HCT116 (cell line): ENCODE data around the gene RAI14. TPM values are rescaled to one million over a fixed set of nuclear protein-coding genes. Genes with fewer than 3 reads are reported as not detected.
"Not testable (repeated sequence)": the region's sequence is repeated elsewhere in the genome, so short reads cannot be mapped to it uniquely, and the experiment has no call there.

Source experiments
- ATAC-seq: fragments of 200-7000 bp; cut with Tn5 transposase; 2 replicates; pipeline ENCODE4 v1.9.1; 2020; ENCODE audit warnings: mild to moderate bottlenecking, moderate library complexity
- BruUV-seq: library from RNA; stranded (reverse); fragments of 400-500 nt; replicated peaks from 2 replicates; lab custom pipeline; 2021; lab: Mats Ljungman, UMichigan
- CTCF ChIA-PET: fragments of 300-600 bp; sonication (Branson Sonifier 250); formaldehyde crosslinking; loops from one replicate; lab custom pipeline; 2021; ENCODE audit warnings: antibody characterized with exemption; lab: Charles Lee
- POLR2A ChIA-PET: fragments of 300-600, 350-600 bp; sonication (Branson Sonifier 250); formaldehyde crosslinking; loops from one replicate; lab custom pipeline; 2021; ENCODE audit warnings: antibody characterized with exemption; lab: Charles Lee
- RAD21 ChIA-PET, 2 experiments: fragments of 300-600 bp; sonication (Branson Sonifier 250); formaldehyde crosslinking; loops; one replicate each; lab custom pipeline; 2023; ENCODE audit warnings: low total read pairs in 2 of 2; ENCODE audit not compliant: uncharacterized antibody in 2 of 2, unreplicated experiment in 2 of 2, low non-redundant PET in 1 of 2; lab: Charles Lee
- DNase-seq: peaks from one replicate; pipeline ENCODE4 v3.0.0-alpha.2; 2010; ENCODE audit warnings: low read depth, low spot score
- H2AFZ ChIP-seq: fragments of 200-600 bp; shearing (Covaris generic), sonication (generic); 2 replicates; pipeline ENCODE4 v1.6.1; 2017; ENCODE audit warnings: low read depth, mixed run types, mixed read lengths, antibody characterized with exemption, low read length; ENCODE audit not compliant: poor library complexity, severe bottlenecking
- H3K27ac ChIP-seq: 2 replicates; pipeline ENCODE4 v1.5.1; 2012; ENCODE audit warnings: low read depth, low read length
- H3K27me3 ChIP-seq: fragments of 200-600 bp; sonication (generic); 2 replicates; pipeline ENCODE4 v1.6.1; 2016; ENCODE audit warnings: mixed run types, low read length, mixed read lengths; ENCODE audit not compliant: insufficient read depth
- H3K36me3 ChIP-seq, 2 experiments: fragments of 200-500 bp in 1 of 2; fragments of 200-600 bp in 1 of 2; sonication (Bioruptor generic) in 1 of 2; sonication (generic) in 1 of 2; 2 replicates each; pipeline versions ENCODE4 v1.5.1 to v1.6.1; 2014 to 2016; ENCODE audit warnings: low read length in 2 of 2, inconsistent platforms in 1 of 2, mixed read lengths in 1 of 2, mixed run types in 1 of 2; ENCODE audit not compliant: insufficient read depth in 2 of 2, control insufficient read depth in 1 of 2
- H3K4me1 ChIP-seq, 2 experiments: fragments of 200-600 bp in 1 of 2; sonication (generic) in 1 of 2; 2 replicates each; pipeline versions ENCODE4 v1.5.1 to v1.6.1; 2012 to 2017; ENCODE audit warnings: low read length in 2 of 2, inconsistent platforms in 1 of 2, mild to moderate bottlenecking in 1 of 2, mixed read lengths in 1 of 2, mixed run types in 1 of 2, moderate library complexity in 1 of 2; ENCODE audit not compliant: insufficient read depth in 2 of 2, control insufficient read depth in 1 of 2
- H3K4me2 ChIP-seq: fragments of 200-600 bp; sonication (generic); 2 replicates; pipeline ENCODE4 v1.6.1; 2017; ENCODE audit warnings: mixed run types, low read length, mixed read lengths
- H3K4me3 ChIP-seq, 2 experiments: fragments of 200-600 bp in 1 of 2; sonication (generic) in 1 of 2; replicated peaks in 1 of 2; 2 replicates each; pipeline ENCODE4 v1.5.1; 2011 to 2016; ENCODE audit warnings: low read length in 2 of 2, control low read depth in 1 of 2, low read depth in 1 of 2, mild to moderate bottlenecking in 1 of 2, mixed read lengths in 1 of 2, mixed run types in 1 of 2
- H3K79me2 ChIP-seq: fragments of 200-600 bp; sonication (generic); 2 replicates; pipeline ENCODE4 v1.6.1; 2017; ENCODE audit warnings: mild to moderate bottlenecking, mixed run types, low read length, moderate library complexity, mixed read lengths; ENCODE audit not compliant: insufficient read depth
- H3K9ac ChIP-seq: fragments of 200-600 bp; sonication (generic); 2 replicates; pipeline ENCODE4 v1.6.1; 2016; ENCODE audit warnings: low read length, mixed read lengths
- H3K9me2 ChIP-seq: fragments of 200-600 bp; sonication (generic), shearing (Covaris generic); 2 replicates; pipeline ENCODE4 v1.6.1; 2017; ENCODE audit warnings: mixed run types, mild to moderate bottlenecking, moderate library complexity; ENCODE audit not compliant: insufficient read depth
- H3K9me3 ChIP-seq, 2 experiments: fragments of 200-500 bp in 1 of 2; fragments of 200-600 bp in 1 of 2; sonication (Bioruptor generic) in 1 of 2; sonication (generic) in 1 of 2; 2 replicates each; pipeline ENCODE4 v1.6.1; 2014 to 2017; ENCODE audit warnings: low read length in 2 of 2, mixed read lengths in 2 of 2, inconsistent platforms in 1 of 2, low read depth in 1 of 2, mild to moderate bottlenecking in 1 of 2, mixed run types in 1 of 2, moderate library complexity in 1 of 2; ENCODE audit not compliant: control insufficient read depth in 1 of 2, insufficient read depth in 1 of 2
- H4K20me1 ChIP-seq: fragments of 200-600 bp; sonication (generic), shearing (Covaris generic); 2 replicates; pipeline ENCODE4 v1.6.1; 2017; ENCODE audit warnings: mixed run types, mild to moderate bottlenecking, moderate library complexity; ENCODE audit not compliant: insufficient read depth
- CEBPB ChIP-seq: IDR thresholded peaks from 2 replicates; pipeline ENCODE4 v1.6.1; 2012; ENCODE audit warnings: low read depth
- EZH2 ChIP-seq: fragments of 200-600 bp; sonication (generic); IDR thresholded peaks from 2 replicates; pipeline ENCODE4 v1.6.1; 2017; ENCODE audit warnings: antibody characterized with exemption, mixed run types
- EZH2phosphoT487 ChIP-seq: fragments of 200-600 bp; IDR thresholded peaks from 2 replicates; pipeline ENCODE4 v1.6.1; 2018; ENCODE audit warnings: antibody characterized with exemption, borderline replicate concordance
- POLR2A ChIP-seq: IDR thresholded peaks from 2 replicates; pipeline ENCODE4 v1.7.0; 2011; ENCODE audit warnings: borderline replicate concordance; ENCODE audit not compliant: insufficient read depth, insufficient read length; ENCODE audit errors: extremely low read depth
- POLR2AphosphoS5 ChIP-seq: IDR thresholded peaks from 2 replicates; pipeline ENCODE4 v1.6.1; 2011; ENCODE audit warnings: mild to moderate bottlenecking, low read depth, low read length, moderate library complexity
- RAD21 ChIP-seq: IDR thresholded peaks from 2 replicates; pipeline ENCODE4 v1.6.1; 2012; ENCODE audit warnings: low read depth, mild to moderate bottlenecking
- SIN3A ChIP-seq: IDR thresholded peaks from 2 replicates; pipeline ENCODE4 v1.6.1; 2012; ENCODE audit warnings: low read depth
- YY1 ChIP-seq: IDR thresholded peaks from 2 replicates; pipeline ENCODE4 v1.6.1; 2011; ENCODE audit warnings: low read length, low read depth, moderate library complexity, mild to moderate bottlenecking; ENCODE audit not compliant: insufficient replicate concordance; ENCODE audit errors: extremely low read depth
- ZNF274 ChIP-seq: fragments of 200-500 bp; sonication (Bioruptor generic); IDR thresholded peaks from 2 replicates; pipeline ENCODE4 v1.6.1; 2014; ENCODE audit warnings: mild to moderate bottlenecking, low read depth, low read length, inconsistent platforms
- intact Hi-C: fragments of 100-400 bp; cut with micrococcal nuclease; formaldehyde crosslinking; loops from 2 replicates; pipeline ENCODE4 v1.10.0; 2022
- total RNA-seq: library from RNA; stranded (reverse); gene quantifications from one replicate; pipeline ENCODE4 v1.2.1, GENCODE V29; 2021; ENCODE audit not compliant: unreplicated experiment
- TF ChIP-seq, protein P1 (sequence below): IDR thresholded peaks from 2 replicates; pipeline ENCODE4 v1.6.1; 2011; ENCODE audit warnings: mild to moderate bottlenecking, low read length, moderate library complexity; ENCODE audit not compliant: insufficient replicate concordance; ENCODE audit errors: extremely low read depth
- TF ChIP-seq, protein P2 (sequence below): IDR thresholded peaks from 2 replicates; pipeline ENCODE4 v1.6.1; 2012

The RAI14 gene
- total RNA-seq, 1 experiment from 2014 or later, result 47.9 TPM

DNA sequence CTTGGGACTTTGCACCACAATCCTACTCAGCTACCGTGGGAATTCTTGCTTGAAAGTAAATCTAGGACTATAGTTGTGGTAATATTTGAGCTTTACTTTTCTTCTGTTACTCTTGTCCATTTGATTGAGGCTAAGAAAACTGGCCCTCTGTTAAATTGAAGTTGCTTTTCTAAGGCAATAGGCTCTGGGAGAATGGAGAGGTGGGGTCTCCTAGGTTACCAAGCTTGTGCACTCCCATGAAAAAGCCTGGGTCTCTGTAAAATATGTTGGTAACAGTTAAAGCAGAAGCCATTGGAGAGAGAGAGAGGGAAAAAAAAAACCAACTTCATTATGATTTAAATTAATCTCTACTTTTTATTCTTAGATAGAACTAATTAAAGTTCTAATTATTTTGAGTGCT, 68.6 kb downstream of the RAI14 start:
- POLR2A ChIA-PET, result no interaction called here
- Histone ChIP-seq H3K4me1 (no peaks in the 10 kb centered on the region; a peak in 1 of 4 replicates), H3K27me3 (no peaks in the 10 kb centered on the region), H2AFZ (no peak overlapping the region), H3K36me3 (no peaks in the 10 kb centered on the region), H3K4me3 (no peak overlapping the region), H3K27ac (no peak overlapping the region), H3K9me2 (no peaks in the 10 kb centered on the region), H4K20me1 (no peaks in the 10 kb centered on the region)
- CTCF ChIA-PET, result no interaction called here
- BruUV-seq, result no TSS peak
- intact Hi-C loops, result no loop called here
- RAD21 ChIA-PET, result no interaction called here
- TF ChIP-seq CEBPB, result no peak
- no peak for TF ChIP-seq EZH2phosphoT487
- no peak for TF ChIP-seq POLR2A
- no peak for TF ChIP-seq EZH2
- TF ChIP-seq, protein P1, sequence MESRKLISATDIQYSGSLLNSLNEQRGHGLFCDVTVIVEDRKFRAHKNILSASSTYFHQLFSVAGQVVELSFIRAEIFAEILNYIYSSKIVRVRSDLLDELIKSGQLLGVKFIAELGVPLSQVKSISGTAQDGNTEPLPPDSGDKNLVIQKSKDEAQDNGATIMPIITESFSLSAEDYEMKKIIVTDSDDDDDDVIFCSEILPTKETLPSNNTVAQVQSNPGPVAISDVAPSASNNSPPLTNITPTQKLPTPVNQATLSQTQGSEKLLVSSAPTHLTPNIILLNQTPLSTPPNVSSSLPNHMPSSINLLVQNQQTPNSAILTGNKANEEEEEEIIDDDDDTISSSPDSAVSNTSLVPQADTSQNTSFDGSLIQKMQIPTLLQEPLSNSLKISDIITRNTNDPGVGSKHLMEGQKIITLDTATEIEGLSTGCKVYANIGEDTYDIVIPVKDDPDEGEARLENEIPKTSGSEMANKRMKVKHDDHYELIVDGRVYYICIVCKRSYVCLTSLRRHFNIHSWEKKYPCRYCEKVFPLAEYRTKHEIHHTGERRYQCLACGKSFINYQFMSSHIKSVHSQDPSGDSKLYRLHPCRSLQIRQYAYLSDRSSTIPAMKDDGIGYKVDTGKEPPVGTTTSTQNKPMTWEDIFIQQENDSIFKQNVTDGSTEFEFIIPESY, result no peak
- no peak for TF ChIP-seq POLR2AphosphoS5
- TF ChIP-seq YY1, result no peak
- no peak for TF ChIP-seq ZNF274
- TF ChIP-seq, protein P2, sequence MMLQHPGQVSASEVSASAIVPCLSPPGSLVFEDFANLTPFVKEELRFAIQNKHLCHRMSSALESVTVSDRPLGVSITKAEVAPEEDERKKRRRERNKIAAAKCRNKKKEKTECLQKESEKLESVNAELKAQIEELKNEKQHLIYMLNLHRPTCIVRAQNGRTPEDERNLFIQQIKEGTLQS, result no peak
- no peak for TF ChIP-seq RAD21
- no peak for TF ChIP-seq SIN3A
- TF ChIP-seq, all 23 proteins: peak for 0
- Histone ChIP-seq H3K4me2 (no peak overlapping the region), H3K9ac (no peak overlapping the region), H3K79me2 (peaks cover 21% of the 10 kb centered on the region), H3K9me3 (no peaks in the 10 kb centered on the region)
- ATAC-seq (no peak), DNase-seq (no peak)

DNA sequence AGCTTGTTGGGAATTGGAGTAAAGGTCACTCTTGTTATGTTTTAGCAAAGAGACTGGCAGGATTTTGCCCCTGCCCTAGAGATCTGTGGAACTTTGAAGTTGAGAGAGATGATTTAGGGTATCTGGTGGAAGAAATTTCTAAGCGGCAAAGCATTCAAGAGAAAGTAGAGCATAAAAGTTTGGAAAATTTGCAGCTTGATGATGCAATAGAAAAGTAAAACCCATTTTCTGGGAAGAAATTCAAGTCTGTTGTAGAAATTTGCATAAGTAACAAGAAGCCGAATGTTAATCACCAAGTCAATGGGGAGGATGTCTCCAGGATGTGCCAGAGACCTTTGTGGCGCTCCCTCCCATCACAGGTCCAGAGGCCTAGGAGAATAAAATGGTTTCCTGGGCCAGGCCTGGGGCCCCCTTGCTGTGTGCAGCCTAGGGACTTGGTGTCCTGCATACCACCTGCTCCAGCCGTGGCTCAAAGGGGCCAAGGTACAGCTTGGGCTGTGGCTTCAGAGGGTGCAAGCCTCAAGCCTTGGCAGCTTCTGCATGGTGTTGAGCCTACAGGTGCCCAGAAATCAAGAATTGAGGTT, 71.1 kb downstream of the RAI14 start:
- intact Hi-C loops, H3K4me2 ChIP-seq, H3K9ac ChIP-seq, RAD21 ChIA-PET, H3K4me1 ChIP-seq, BruUV-seq, POLR2A ChIA-PET, H3K27ac ChIP-seq, H3K36me3 ChIP-seq, DNase-seq, H4K20me1 ChIP-seq, H3K27me3 ChIP-seq, ATAC-seq, H2AFZ ChIP-seq, CTCF ChIA-PET, H3K4me3 ChIP-seq, H3K9me2 ChIP-seq, H3K9me3 ChIP-seq: not testable (repeated sequence)
- H3K79me2 ChIP-seq, result peaks cover 17% of the 10 kb centered on the region
